Chondrocyte (in vitro differentiated cells): ENCODE results near the gene MAPK11. TPM values are rescaled to one million over a fixed set of nuclear protein-coding genes. Genes with fewer than 3 reads are reported as not detected.
A peak's percentile ranks its signal among the peaks of the same experiment; 100 is the strongest.

ENCODE experiments used
- DNase-seq: peaks from one replicate; pipeline ENCODE4 v3.0.0; 2021; ENCODE audit warnings: mixed read lengths, low spot score
- H3K27ac Mint-ChIP-seq: one replicate; pipeline ENCODE4 v1.8.0; 2021; ENCODE audit warnings: mild to moderate bottlenecking, moderate library complexity, mixed read lengths; ENCODE audit not compliant: unreplicated experiment
- H3K27me3 Mint-ChIP-seq: 2 replicates; pipeline ENCODE4 v1.8.0; 2021; ENCODE audit warnings: low read depth, mixed read lengths
- H3K36me3 Mint-ChIP-seq: 2 replicates; pipeline ENCODE4 v1.8.0; 2021; ENCODE audit warnings: low read depth, mixed read lengths
- H3K4me1 Mint-ChIP-seq: 2 replicates; pipeline ENCODE4 v1.8.0; 2021; ENCODE audit warnings: low read depth, mild to moderate bottlenecking, mixed read lengths
- H3K4me3 Mint-ChIP-seq: one replicate; pipeline ENCODE4 v1.8.0; 2021; ENCODE audit warnings: mild to moderate bottlenecking, moderate library complexity, mixed read lengths; ENCODE audit not compliant: unreplicated experiment
- H3K9me3 Mint-ChIP-seq: 2 replicates; pipeline ENCODE4 v1.8.0; 2021; ENCODE audit warnings: low read depth, mixed read lengths
- CTCF ChIP-seq: fragments of 200-600 bp; sonication (generic); IDR thresholded peaks from 2 replicates; pipeline ENCODE4 v1.5.0; 2021; ENCODE audit warnings: antibody characterized with exemption, mild to moderate bottlenecking, moderate library complexity
- total RNA-seq: library from RNA; stranded (reverse); gene quantifications from 3 replicates; pipeline ENCODE4 v1.2.1, GENCODE V29; 2021

Gene MAPK11
- total RNA-seq, 1 donor from 2014 or later: 19.9 TPM

- no peaks in the 10 kb centered on the region for H3K27me3 Mint-ChIP-seq
- no peak overlapping the region for H3K27ac Mint-ChIP-seq
- TF ChIP-seq CTCF: no peak
- H3K9me3 Mint-ChIP-seq: no peaks in the 10 kb centered on the region
- H3K4me1 Mint-ChIP-seq: peaks cover 12% of the 10 kb centered on the region
- peaks cover 2% of the 10 kb centered on the region for H3K36me3 Mint-ChIP-seq
- H3K4me3 Mint-ChIP-seq: no peak overlapping the region
- no peak for DNase-seq
Observed at GRCh38 chr22:50255099-50255498, 15.1 kb downstream of the MAPK11 start.

- TF ChIP-seq CTCF: no peak
- Mint-ChIP-seq H3K4me1 (peaks cover 9% of the 10 kb centered on the region), H3K9me3 (no peaks in the 10 kb centered on the region), H3K27me3 (no peaks in the 10 kb centered on the region), H3K4me3 (no peak overlapping the region), H3K36me3 (peaks cover 2% of the 10 kb centered on the region), H3K27ac (no peak overlapping the region)
- DNase-seq: no peak
Observed at GRCh38 chr22:50253941-50254340, 16.2 kb downstream of the MAPK11 start.

GRCh38 chr22:50253046-50253915 is 16.9 kb downstream of the MAPK11 start:
- no peak for TF ChIP-seq CTCF
- no peak overlapping the region for H3K4me3 Mint-ChIP-seq
- H3K36me3 Mint-ChIP-seq: peaks cover 2% of the 10 kb centered on the region
- H3K9me3 Mint-ChIP-seq: no peaks in the 10 kb centered on the region
- H3K27me3 Mint-ChIP-seq: no peaks in the 10 kb centered on the region
- H3K27ac Mint-ChIP-seq: no peak overlapping the region
- peaks cover 8% of the 10 kb centered on the region for H3K4me1 Mint-ChIP-seq
- DNase-seq: no peak

- peak; percentile 85 for TF ChIP-seq CTCF
- Mint-ChIP-seq H3K4me3 (no peak overlapping the region), H3K9me3 (no peaks in the 10 kb centered on the region), H3K27ac (no peak overlapping the region), H3K36me3 (peaks cover 3% of the 10 kb centered on the region), H3K27me3 (no peaks in the 10 kb centered on the region), H3K4me1 (peaks cover 8% of the 10 kb centered on the region)
- DNase-seq: no peak
Observed at GRCh38 chr22:50252082-50253045, 17.8 kb downstream of the MAPK11 start.

GRCh38 chr22:50251477-50252081 is 18.6 kb downstream of the MAPK11 start:
- Mint-ChIP-seq H3K27me3 (no peaks in the 10 kb centered on the region), H3K4me3 (peak overlapping the region; percentile 22), H3K4me1 (peaks cover 8% of the 10 kb centered on the region), H3K9me3 (no peaks in the 10 kb centered on the region), H3K36me3 (peaks cover 5% of the 10 kb centered on the region), H3K27ac (peak overlapping the region; percentile 27)
- TF ChIP-seq CTCF: no peak
- no peak for DNase-seq
